Neural progenitor cell (in vitro differentiated cells): ENCODE measurements around the gene THBS4.

Experiments used
- EZH2 ChIP-seq: fragments of 200-600 bp; sonication (generic); IDR thresholded peaks from 2 replicates; pipeline ENCODE4 v1.6.1; 2017; ENCODE audit warnings: antibody characterized with exemption, mild to moderate bottlenecking, moderate library complexity
- EZH2phosphoT487 ChIP-seq: fragments of 200-600 bp; sonication (generic); IDR thresholded peaks from 2 replicates; pipeline ENCODE4 v1.6.1; 2017; ENCODE audit warnings: antibody characterized with exemption
- TF ChIP-seq, protein P1 (sequence below): fragments of 200-600 bp; sonication (generic); IDR thresholded peaks from 2 replicates; pipeline ENCODE4 v1.5.1; 2017; ENCODE audit warnings: antibody characterized with exemption, mild to moderate bottlenecking

DNA sequence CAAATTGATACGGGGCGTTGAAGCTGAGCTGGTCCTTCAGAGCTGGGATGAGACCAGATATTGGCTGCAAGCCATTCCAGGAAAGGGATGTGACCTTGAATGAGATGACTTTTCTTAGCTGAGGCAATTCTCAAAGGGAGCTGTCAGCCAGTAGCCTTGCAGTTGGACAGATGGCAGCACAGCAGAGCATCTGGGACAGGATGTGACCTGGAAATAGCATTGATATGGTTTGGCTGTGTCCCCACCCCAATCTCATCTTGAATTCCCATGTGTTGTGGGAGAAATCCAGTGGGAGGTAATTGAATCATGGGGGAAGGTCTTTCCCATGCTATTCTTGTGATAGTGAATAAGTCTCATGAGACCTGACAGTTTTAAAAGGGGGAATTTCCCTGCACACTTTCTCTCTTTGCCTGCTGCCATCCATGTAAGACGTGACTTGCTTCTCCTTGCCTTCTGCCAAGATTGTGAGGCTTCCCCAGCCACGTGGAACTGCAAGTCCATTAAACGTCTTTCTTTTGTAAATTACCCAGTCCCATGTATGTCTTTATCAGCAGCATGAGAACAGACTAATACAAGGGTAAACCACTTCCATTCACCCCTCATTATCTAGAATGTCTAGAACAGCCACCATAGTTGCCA is 24.3 kb upstream of the THBS4 start:
- TF ChIP-seq, protein P1, sequence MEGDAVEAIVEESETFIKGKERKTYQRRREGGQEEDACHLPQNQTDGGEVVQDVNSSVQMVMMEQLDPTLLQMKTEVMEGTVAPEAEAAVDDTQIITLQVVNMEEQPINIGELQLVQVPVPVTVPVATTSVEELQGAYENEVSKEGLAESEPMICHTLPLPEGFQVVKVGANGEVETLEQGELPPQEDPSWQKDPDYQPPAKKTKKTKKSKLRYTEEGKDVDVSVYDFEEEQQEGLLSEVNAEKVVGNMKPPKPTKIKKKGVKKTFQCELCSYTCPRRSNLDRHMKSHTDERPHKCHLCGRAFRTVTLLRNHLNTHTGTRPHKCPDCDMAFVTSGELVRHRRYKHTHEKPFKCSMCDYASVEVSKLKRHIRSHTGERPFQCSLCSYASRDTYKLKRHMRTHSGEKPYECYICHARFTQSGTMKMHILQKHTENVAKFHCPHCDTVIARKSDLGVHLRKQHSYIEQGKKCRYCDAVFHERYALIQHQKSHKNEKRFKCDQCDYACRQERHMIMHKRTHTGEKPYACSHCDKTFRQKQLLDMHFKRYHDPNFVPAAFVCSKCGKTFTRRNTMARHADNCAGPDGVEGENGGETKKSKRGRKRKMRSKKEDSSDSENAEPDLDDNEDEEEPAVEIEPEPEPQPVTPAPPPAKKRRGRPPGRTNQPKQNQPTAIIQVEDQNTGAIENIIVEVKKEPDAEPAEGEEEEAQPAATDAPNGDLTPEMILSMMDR = no peak
- TF ChIP-seq EZH2 (no peak), EZH2phosphoT487 (no peak)
